OCI-LY7 (cell line): ENCODE measurements around the gene LPP.

Experiments
- EZH2phosphoT487 ChIP-seq: fragments of 200-600 bp; sonication (generic); IDR thresholded peaks from 2 replicates; pipeline ENCODE4 v1.6.1; 2018; ENCODE audit warnings: low read depth, borderline replicate concordance, mild to moderate bottlenecking, mixed run types, antibody characterized with exemption, low read length, moderate library complexity, mixed read lengths
- TF ChIP-seq, protein P1 (sequence below): fragments of 200-600 bp; sonication (generic); conservative IDR thresholded peaks from 2 replicates; pipeline ENCODE4 v1.5.1; 2014; ENCODE audit warnings: mild to moderate bottlenecking, antibody characterized with exemption, low read length, moderate library complexity, mixed read lengths

DNA sequence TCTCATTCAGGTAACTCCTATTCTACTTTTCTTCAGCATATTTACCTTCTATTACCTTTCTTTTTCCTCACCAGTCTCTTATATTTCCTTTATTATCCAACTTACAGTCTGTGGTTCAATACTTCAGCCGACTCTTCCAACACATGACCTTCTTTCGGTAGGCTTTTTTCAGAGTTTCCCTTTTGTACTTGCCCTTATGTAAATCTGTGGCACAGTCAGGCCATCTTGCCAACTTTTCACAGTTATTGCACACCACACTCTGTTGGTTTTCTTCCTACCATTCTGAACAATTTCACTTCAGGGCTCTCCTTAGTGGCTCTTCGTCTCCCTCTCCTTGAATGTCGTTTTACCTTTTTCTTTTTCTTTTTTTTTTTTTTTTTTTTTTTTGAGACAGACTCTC is 427.8 kb downstream of the LPP start:
- TF ChIP-seq, protein P1, sequence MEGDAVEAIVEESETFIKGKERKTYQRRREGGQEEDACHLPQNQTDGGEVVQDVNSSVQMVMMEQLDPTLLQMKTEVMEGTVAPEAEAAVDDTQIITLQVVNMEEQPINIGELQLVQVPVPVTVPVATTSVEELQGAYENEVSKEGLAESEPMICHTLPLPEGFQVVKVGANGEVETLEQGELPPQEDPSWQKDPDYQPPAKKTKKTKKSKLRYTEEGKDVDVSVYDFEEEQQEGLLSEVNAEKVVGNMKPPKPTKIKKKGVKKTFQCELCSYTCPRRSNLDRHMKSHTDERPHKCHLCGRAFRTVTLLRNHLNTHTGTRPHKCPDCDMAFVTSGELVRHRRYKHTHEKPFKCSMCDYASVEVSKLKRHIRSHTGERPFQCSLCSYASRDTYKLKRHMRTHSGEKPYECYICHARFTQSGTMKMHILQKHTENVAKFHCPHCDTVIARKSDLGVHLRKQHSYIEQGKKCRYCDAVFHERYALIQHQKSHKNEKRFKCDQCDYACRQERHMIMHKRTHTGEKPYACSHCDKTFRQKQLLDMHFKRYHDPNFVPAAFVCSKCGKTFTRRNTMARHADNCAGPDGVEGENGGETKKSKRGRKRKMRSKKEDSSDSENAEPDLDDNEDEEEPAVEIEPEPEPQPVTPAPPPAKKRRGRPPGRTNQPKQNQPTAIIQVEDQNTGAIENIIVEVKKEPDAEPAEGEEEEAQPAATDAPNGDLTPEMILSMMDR, result no peak
- no peak for TF ChIP-seq EZH2phosphoT487
